H1 (cell line): ENCODE data around the gene MTMR6. TPM values are rescaled to one million over a fixed set of nuclear protein-coding genes. Genes with fewer than 3 reads are reported as not detected.

Experiments
- CTCF ChIA-PET: fragments of 300-600 bp; sonication (Branson Sonifier 250); formaldehyde crosslinking; loops from one replicate; lab custom pipeline; 2021; ENCODE audit not compliant: partially characterized antibody; lab: Charles Lee
- POLR2A ChIA-PET: fragments of 300-600 bp; sonication (Branson Sonifier 250); formaldehyde crosslinking; loops from one replicate; lab custom pipeline; 2021; ENCODE audit warnings: inconsistent platforms; ENCODE audit not compliant: partially characterized antibody; lab: Charles Lee
- DNase-seq, 2 experiments: peaks; one replicate each; pipeline versions ENCODE4 v3.0.0 to v3.0.0-alpha.2; 2010 to 2022; ENCODE audit warnings: low spot score in 2 of 2, low read depth in 1 of 2, mixed read lengths in 1 of 2
- FAIRE-seq: peaks from 2 replicates; lab custom pipeline; 2011; peaks lifted over from hg19 to GRCh38; lab: Jason Lieb, UNC
- H2AFZ ChIP-seq: 2 replicates; pipeline ENCODE4 v1.8.1; 2012; ENCODE audit warnings: low read length, inconsistent platforms
- H2AK5ac ChIP-seq: 2 replicates; pipeline ENCODE4 v1.6.1; 2013; ENCODE audit warnings: low read depth, low read length
- H2BK120ac ChIP-seq: replicated peaks from 2 replicates; pipeline ENCODE3; 2013; ENCODE audit warnings: low read depth, low read length, inconsistent platforms
- H2BK12ac ChIP-seq: 2 replicates; pipeline ENCODE4 v1.6.1; 2013; ENCODE audit warnings: low read depth, low read length
- H2BK15ac ChIP-seq: 2 replicates; pipeline ENCODE4 v1.6.1; 2013; ENCODE audit warnings: low read length
- H2BK20ac ChIP-seq: 2 replicates; pipeline ENCODE4 v1.6.1; 2013; ENCODE audit warnings: low read length
- H2BK5ac ChIP-seq: 2 replicates; pipeline ENCODE4 v1.6.1; 2013; ENCODE audit warnings: low read depth, low read length
- H3K14ac ChIP-seq: 2 replicates; pipeline ENCODE4 v1.6.1; 2013; ENCODE audit warnings: inconsistent platforms; ENCODE audit not compliant: insufficient read length
- H3K18ac ChIP-seq: 2 replicates; pipeline ENCODE4 v1.6.1; 2013; ENCODE audit warnings: low read length; ENCODE audit errors: extremely low read depth
- H3K23ac ChIP-seq: 2 replicates; pipeline ENCODE4 v1.6.1; 2013; ENCODE audit warnings: inconsistent platforms; ENCODE audit not compliant: insufficient read length
- H3K23me2 ChIP-seq: 2 replicates; pipeline ENCODE4 v1.6.1; 2013; ENCODE audit warnings: low read depth, low read length
- H3K27ac ChIP-seq: 2 replicates; pipeline ENCODE4 v1.6.1; 2011; ENCODE audit warnings: low read depth, low read length, inconsistent platforms
- H3K27me3 ChIP-seq, 4 experiments: replicated peaks in 1 of 4; 1 replicate in 1 of 4; 2 replicates in 3 of 4; pipeline versions ENCODE4 v1.6.1 to v1.8.1; 2011 to 2013; ENCODE audit warnings: low read length in 3 of 4, mild to moderate bottlenecking in 3 of 4, inconsistent platforms in 2 of 4, mixed read lengths in 2 of 4, moderate library complexity in 1 of 4; ENCODE audit not compliant: control insufficient read depth in 3 of 4, insufficient read depth in 3 of 4; ENCODE audit errors: extremely low read depth in 1 of 4
- H3K36me3 ChIP-seq, 4 experiments: 2 replicates each; pipeline versions ENCODE4 v1.6.1 to v1.8.1; 2011 to 2013; ENCODE audit warnings: mild to moderate bottlenecking in 4 of 4, low read length in 3 of 4, moderate library complexity in 2 of 4, control low read depth in 1 of 4, inconsistent platforms in 1 of 4; ENCODE audit not compliant: insufficient read depth in 4 of 4, control insufficient read depth in 2 of 4
- H3K4ac ChIP-seq: replicated peaks from 2 replicates; pipeline ENCODE3; 2013; ENCODE audit warnings: low read length, low read depth, mixed read lengths, inconsistent platforms; ENCODE audit not compliant: insufficient read length
- H3K4me1 ChIP-seq, 4 experiments: replicated peaks in 1 of 4; 1 replicate in 1 of 4; 2 replicates in 3 of 4; pipeline versions ENCODE4 v1.6.1 to v1.8.1; 2011 to 2013; ENCODE audit warnings: low read length in 3 of 4, inconsistent platforms in 2 of 4, mixed read lengths in 1 of 4; ENCODE audit not compliant: insufficient read depth in 4 of 4, control insufficient read depth in 3 of 4
- H3K4me2 ChIP-seq, 2 experiments: 2 replicates each; pipeline versions ENCODE4 v1.6.1 to v1.8.1; 2011 to 2013; ENCODE audit warnings: low read depth in 2 of 2, low read length in 2 of 2, control low read depth in 1 of 2, inconsistent platforms in 1 of 2, mild to moderate bottlenecking in 1 of 2; ENCODE audit not compliant: insufficient read depth in 1 of 2
- H3K4me3 ChIP-seq, 4 experiments: fragments of 200-600, 300-600 bp in 1 of 4; sonication (generic), shearing (Covaris generic), sonication (Bioruptor Twin) in 1 of 4; 2 replicates each; pipeline versions ENCODE4 v1.5.1 to v1.8.1; 2011 to 2016; ENCODE audit warnings: low read length in 4 of 4, low read depth in 3 of 4, control low read depth in 2 of 4, inconsistent platforms in 2 of 4, mild to moderate bottlenecking in 2 of 4, mixed read lengths in 1 of 4, moderate library complexity in 1 of 4; ENCODE audit not compliant: insufficient read depth in 2 of 4; ENCODE audit errors: extremely low read depth in 1 of 4
- H3K56ac ChIP-seq: replicated peaks from 2 replicates; pipeline ENCODE3; 2013; ENCODE audit warnings: low read depth, mild to moderate bottlenecking, mixed read lengths, low read length, inconsistent platforms; ENCODE audit not compliant: insufficient read length
- H3K79me1 ChIP-seq: 2 replicates; pipeline ENCODE4 v1.6.1; 2013; ENCODE audit warnings: low read depth, low read length, control low read depth
- H3K79me2 ChIP-seq, 2 experiments: 2 replicates each; pipeline versions ENCODE4 v1.6.1 to v1.8.1; 2012 to 2013; ENCODE audit warnings: low read length in 2 of 2, mild to moderate bottlenecking in 2 of 2, inconsistent platforms in 1 of 2; ENCODE audit not compliant: insufficient read depth in 2 of 2, control insufficient read depth in 1 of 2
- H3K9ac ChIP-seq, 4 experiments: replicated peaks in 1 of 4; 1 replicate in 1 of 4; 2 replicates in 3 of 4; pipeline versions ENCODE4 v1.6.1 to v1.8.1; 2011 to 2013; ENCODE audit warnings: low read depth in 3 of 4, low read length in 3 of 4, control low read depth in 2 of 4, mild to moderate bottlenecking in 2 of 4, moderate library complexity in 2 of 4, inconsistent platforms in 1 of 4; ENCODE audit errors: extremely low read depth in 1 of 4
- H3K9me3 ChIP-seq, 2 experiments: 2 replicates each; pipeline versions ENCODE4 v1.6.1 to v1.8.1; 2012 to 2013; ENCODE audit warnings: mild to moderate bottlenecking in 2 of 2, moderate library complexity in 2 of 2, control low read depth in 1 of 2, inconsistent platforms in 1 of 2, low read depth in 1 of 2, low read length in 1 of 2, mixed read lengths in 1 of 2; ENCODE audit not compliant: insufficient read depth in 2 of 2
- H4K20me1 ChIP-seq, 2 experiments: replicated peaks in 1 of 2; 2 replicates each; pipeline versions ENCODE3 to v1.8.1; 2011 to 2013; ENCODE audit warnings: inconsistent platforms in 2 of 2, low read length in 2 of 2, mild to moderate bottlenecking in 1 of 2; ENCODE audit not compliant: insufficient read depth in 2 of 2, control insufficient read depth in 1 of 2
- H4K5ac ChIP-seq: 2 replicates; pipeline ENCODE4 v1.6.1; 2013; ENCODE audit warnings: low read length, low read depth, mixed read lengths, inconsistent platforms; ENCODE audit not compliant: insufficient read length
- H4K8ac ChIP-seq: 2 replicates; pipeline ENCODE4 v1.8.0; 2013; ENCODE audit warnings: mild to moderate bottlenecking, moderate library complexity, low read length, inconsistent platforms; ENCODE audit not compliant: insufficient read depth; ENCODE audit errors: extremely low read depth
- H4K91ac ChIP-seq: replicated peaks from 2 replicates; pipeline ENCODE3; 2013; ENCODE audit warnings: low read length, mixed read lengths, inconsistent platforms; ENCODE audit not compliant: insufficient read length
- ATF3 ChIP-seq: IDR thresholded peaks from 2 replicates; pipeline ENCODE4 v1.6.1; 2011; ENCODE audit warnings: low read depth, mild to moderate bottlenecking, low read length; ENCODE audit not compliant: insufficient read depth
- BCL11A ChIP-seq, 2 experiments: IDR thresholded peaks; one replicate each; pipeline ENCODE4 v1.6.1; 2011; ENCODE audit warnings: low read depth in 2 of 2, low read length in 2 of 2, mild to moderate bottlenecking in 2 of 2
- CBX8 ChIP-seq: fragments of 300-800, 300-1000 bp; sonication (generic); IDR thresholded peaks from 2 replicates; pipeline ENCODE4 v1.7.1; 2016; ENCODE audit warnings: low read depth, low read length, borderline replicate concordance
- CEBPB ChIP-seq: IDR thresholded peaks from 2 replicates; pipeline ENCODE4 v1.6.1; 2012; ENCODE audit warnings: low read depth, low read length
- E2F6 ChIP-seq: IDR thresholded peaks from 2 replicates; pipeline ENCODE4 v1.6.1; 2012; ENCODE audit warnings: inconsistent platforms
- EZH2 ChIP-seq: fragments of 200-600 bp; sonication (generic); IDR thresholded peaks from 2 replicates; pipeline ENCODE4 v1.7.1; 2012; ENCODE audit warnings: low read depth, mild to moderate bottlenecking, moderate library complexity, low read length, inconsistent platforms; ENCODE audit not compliant: severe bottlenecking
- KDM1A ChIP-seq: fragments of 200-600, 300-600 bp; sonication (generic); IDR thresholded peaks from 2 replicates; pipeline ENCODE4 v1.7.1; 2016; ENCODE audit warnings: mild to moderate bottlenecking, low read length, borderline replicate concordance
- POLR2A ChIP-seq, 2 experiments: IDR thresholded peaks; 1 replicate in 1 of 2; 2 replicates in 1 of 2; pipeline ENCODE4 v1.6.1; 2011; ENCODE audit warnings: low read depth in 2 of 2, low read length in 2 of 2, mild to moderate bottlenecking in 2 of 2; ENCODE audit errors: control extremely low read depth in 1 of 2
- RNF2 ChIP-seq: fragments of 200-900, 300-1000 bp; sonication (generic); IDR thresholded peaks from 2 replicates; pipeline ENCODE4 v1.7.1; 2016; ENCODE audit warnings: borderline replicate concordance, low read depth, mild to moderate bottlenecking, antibody characterized with exemption, low read length; ENCODE audit not compliant: poor library complexity, severe bottlenecking; ENCODE audit errors: missing control alignments
- RXRA ChIP-seq: IDR thresholded peaks from 2 replicates; pipeline ENCODE4 v1.6.1; 2011; ENCODE audit warnings: low read depth, mild to moderate bottlenecking, low read length, moderate library complexity; ENCODE audit not compliant: insufficient read depth
- SIX5 ChIP-seq: IDR thresholded peaks from 2 replicates; pipeline ENCODE4 v1.6.1; 2011; ENCODE audit warnings: mild to moderate bottlenecking, low read depth, low read length
- SP1 ChIP-seq: IDR thresholded peaks from 2 replicates; pipeline ENCODE4 v1.6.1; 2011; ENCODE audit warnings: low read depth, low read length
- SP4 ChIP-seq: IDR thresholded peaks from 2 replicates; pipeline ENCODE4 v1.6.1; 2012; ENCODE audit warnings: low read length, inconsistent platforms
- WGBS, 2 experiments: shearing (Covaris generic) in 1 of 2; methylation state at CpG; one replicate each; pipeline versions ENCODE4 v1.1.6 to v1.1.7; 2013 to 2015; ENCODE audit warnings: low lambda C conversion rate in 2 of 2, mixed read lengths in 2 of 2, inconsistent platforms in 1 of 2, low coverage in 1 of 2, missing lambda C conversion rate in 1 of 2; ENCODE audit not compliant: insufficient replicate concordance in 2 of 2, insufficient coverage in 1 of 2, insufficient read length in 1 of 2; ENCODE audit errors: extremely low coverage in 1 of 2, missing lambda C conversion rate in 1 of 2; 5-methylcytosine and 5-hydroxymethylcytosine counted together
- polyA plus RNA-seq, 7 experiments: library from polyadenylated mRNA; depleted of rRNA in 3 of 7; stranded (reverse) in 5 of 7; unstranded in 2 of 7; fragments of >200 nt in 5 of 7; fragments of 200-250 nt in 2 of 7; gene quantifications; 1 replicate in 5 of 7; 2 replicates in 1 of 7; 4 replicates in 1 of 7; pipeline versions ENCODE4 v1.2.1 to v1.2.3, GENCODE V29; 2011 to 2013; ENCODE audit warnings: missing spikeins in 2 of 7, mixed read lengths in 2 of 7
- total RNA-seq: library from RNA; stranded (reverse); fragmentation: NEBNext Ultra II Directional; extraction: Animal tissue kit (Norgen Biotek cat#: 25700); gene quantifications from 2 replicates; pipeline ENCODE4 v1.2.1, GENCODE V29; 2021

The MTMR6 gene
- total and polyA plus RNA-seq, 2 of the 8 experiments (the other 6 are each of a cell fraction or from before 2014, with no cell fraction given) = 2.1 to 8.4 TPM

DNA sequence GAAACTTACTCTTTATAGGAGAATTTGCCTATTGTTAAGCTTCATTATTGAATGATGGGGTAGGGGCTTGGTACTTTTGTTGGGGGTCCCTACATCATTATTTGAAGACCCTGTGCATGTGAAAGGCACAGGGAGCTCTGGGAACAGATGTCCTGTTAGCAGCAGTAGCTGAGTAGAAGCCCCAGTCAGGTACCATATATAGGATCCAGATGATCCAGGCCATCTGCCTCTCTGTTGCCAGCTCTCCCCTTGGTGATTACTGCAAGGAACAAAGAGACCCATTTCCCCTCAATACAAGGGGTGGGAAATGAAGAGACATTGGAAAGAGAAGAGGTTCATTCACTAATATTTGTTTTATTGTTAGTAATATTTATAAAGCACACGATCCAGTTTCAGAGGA lies 4.4 kb upstream of the MTMR6 start:
- POLR2A ChIA-PET = interaction anchor here (1.9 kb wide), 1 partner anchor 12 kb away, joined by 6 read pairs; no protein-coding TSS in a partner anchor
- TF ChIP-seq SIX5 = no peak
- TF ChIP-seq RXRA = no peak
- no peak for TF ChIP-seq KDM1A
- TF ChIP-seq ATF3 = no peak
- TF ChIP-seq E2F6 = no peak
- TF ChIP-seq RNF2 = no peak
- TF ChIP-seq EZH2 = no peak
- TF ChIP-seq SP4 = no peak
- no peak for TF ChIP-seq POLR2A (IDR thresholded peaks at IDR 0.05; ENCODE audit: control extremely low read depth in 1 of 2, low read depth in 2 of 2, low read length in 2 of 2)
- no peak for TF ChIP-seq SP1
- no peak for TF ChIP-seq BCL11A (IDR thresholded peaks at IDR 0.05; ENCODE audit: low read depth in 2 of 2, low read length in 2 of 2)
- no peak for TF ChIP-seq CBX8
- TF ChIP-seq CEBPB = no peak

More for the DNA sequence above, 4.4 kb upstream of the MTMR6 start:
- Histone ChIP-seq H3K4me1 (no peaks in the 10 kb centered on the region), H3K9me3 (no peaks in the 10 kb centered on the region), H4K5ac (no peak overlapping the region), H3K27ac (no peak overlapping the region), H3K27me3 (peaks cover 0 to 6% (median 1%) of the 10 kb centered on the region in 4 experiments; a peak in 2 of 7 replicates), H2AK5ac (no peak overlapping the region), H2BK20ac (no peak overlapping the region), H2BK120ac (no peak overlapping the region), H2AFZ (no peak overlapping the region), H3K18ac (no peak overlapping the region), H3K36me3 (no peaks in the 10 kb centered on the region), H4K20me1 (no peaks in the 10 kb centered on the region), H3K4ac (no peak overlapping the region), H3K9ac (no peak overlapping the region), H3K4me2 (no peak overlapping the region), H2BK15ac (no peak overlapping the region), H4K8ac (no peak overlapping the region), H3K79me2 (no peaks in the 10 kb centered on the region), H2BK5ac (no peak overlapping the region), H2BK12ac (no peak overlapping the region), H3K4me3 (no peak overlapping the region), H3K56ac (no peak overlapping the region), H3K14ac (no peak overlapping the region), H3K23me2 (peaks cover 2% of the 10 kb centered on the region; the same call in 1 of the 2 replicates), H3K23ac (no peak overlapping the region), H4K91ac (no peak overlapping the region), H3K79me1 (no peaks in the 10 kb centered on the region)
- no peak for FAIRE-seq
- CTCF ChIA-PET = no interaction called here
- WGBS, 2 experiments = 78% methylated on average over 1 of the region's 1 CpG; no CpG with 5 or more reads in 1 of the 2 experiments
- no peak for DNase-seq
